HG03159 (cell line): ENCODE results near the gene CREB3.

Source experiments
- ATAC-seq: cut with Tn5 transposase; IDR thresholded peaks from one replicate; pipeline ENCODE4 v1.9.1; 2021; ENCODE audit warnings: mild to moderate bottlenecking, moderate library complexity; ENCODE audit not compliant: unreplicated experiment

CREB3 gene

GRCh38 chr9:35771534-35771933, 39.1 kb downstream of the CREB3 start:
- ATAC-seq: no peak

- ATAC-seq: no peak
Observed at GRCh38 chr9:35771943-35772342, 39.5 kb downstream of the CREB3 start.

- ATAC-seq: no peak
Observed at GRCh38 chr9:35774907-35775635, 42.6 kb downstream of the CREB3 start.

GRCh38 chr9:35776018-35776417, 43.6 kb downstream of the CREB3 start:
- ATAC-seq: no peak

- no peak for ATAC-seq
Observed at GRCh38 chr9:35778496-35778895, 46.0 kb downstream of the CREB3 start.

GRCh38 chr9:35781066-35781465, 48.6 kb downstream of the CREB3 start:
- no peak for ATAC-seq

GRCh38 chr9:35783418-35783817, 51.0 kb downstream of the CREB3 start:
- ATAC-seq: no peak
